Fibroblast of skin of right biceps (primary cell): ENCODE measurements around the gene NPTN.

Experiments used
- DNase-seq: peaks from one replicate; pipeline ENCODE4 v3.0.0-alpha.2; 2013

The NPTN gene

GRCh38 chr15:73631915-73632669, 1.1 kb downstream of the NPTN start:
- DNase-seq, result peak; percentile 75

GRCh38 chr15:73630921-73631362, 2.2 kb downstream of the NPTN start:
- no peak for DNase-seq

DNA sequence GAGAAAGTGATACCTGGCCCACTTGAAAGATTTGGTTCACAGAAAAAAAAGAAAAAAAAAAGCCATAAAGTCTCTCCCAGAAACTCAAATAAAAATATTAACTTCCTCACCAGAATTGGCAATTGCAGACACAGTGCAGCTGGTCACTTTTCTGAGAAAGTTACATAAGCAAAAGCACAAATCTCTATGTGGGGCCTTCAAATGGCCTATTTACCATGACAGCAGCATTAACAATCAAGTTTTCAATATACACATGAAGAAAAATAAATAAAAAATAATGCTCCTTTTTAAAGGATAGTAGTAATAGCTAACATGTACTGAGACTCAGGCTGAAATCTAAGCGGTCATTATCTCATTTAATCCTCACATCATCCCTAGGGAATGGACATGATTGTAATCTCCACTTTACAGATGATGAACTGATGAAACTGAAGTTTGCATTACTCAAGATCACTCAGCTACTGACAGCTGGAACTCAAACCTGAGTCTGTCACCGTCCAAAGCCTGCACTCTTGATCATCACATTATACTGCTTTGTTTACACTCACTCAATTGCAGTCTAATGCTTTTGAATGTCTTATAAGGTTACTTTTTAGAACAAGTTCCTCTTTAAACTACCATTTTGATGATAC, 3.3 kb downstream of the NPTN start:
- DNase-seq, result no peak

DNA sequence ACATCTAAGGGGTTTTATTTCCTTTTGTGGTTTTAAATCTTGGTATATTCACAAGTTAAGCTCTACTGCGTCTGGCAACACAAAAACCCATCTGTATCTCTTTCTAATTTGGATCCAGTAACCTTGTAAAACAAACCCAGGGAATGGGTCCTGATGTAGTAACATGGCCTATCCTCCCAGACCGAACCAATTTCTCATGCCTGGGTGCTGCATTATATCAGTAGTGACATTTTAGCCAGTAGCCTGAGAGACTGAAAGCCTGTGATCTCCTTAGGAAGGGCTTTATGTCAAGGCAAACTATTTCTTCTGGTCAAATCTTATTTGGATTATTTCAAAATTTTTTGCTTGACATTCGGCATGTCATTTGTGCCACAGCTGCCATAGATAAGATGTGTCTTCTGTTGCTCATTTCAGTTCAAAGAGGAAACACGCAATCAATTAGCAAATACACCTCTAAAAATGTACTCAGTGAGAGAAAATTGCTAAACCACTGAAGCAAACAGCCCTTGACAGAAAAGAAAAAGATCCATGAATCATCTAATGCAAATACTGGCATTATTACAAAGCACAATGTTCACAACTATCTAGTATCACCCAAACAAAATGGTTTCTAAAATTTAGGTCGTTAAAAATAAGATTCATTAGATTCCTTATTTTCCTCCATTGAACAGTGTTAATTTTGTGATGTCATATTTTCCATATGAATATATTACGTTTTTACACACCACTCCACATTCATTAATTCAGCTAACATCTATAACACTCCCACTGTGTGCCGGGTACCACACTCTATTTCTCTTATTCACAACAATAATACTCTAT, 4.0 kb downstream of the NPTN start:
- DNase-seq, result no peak

DNA sequence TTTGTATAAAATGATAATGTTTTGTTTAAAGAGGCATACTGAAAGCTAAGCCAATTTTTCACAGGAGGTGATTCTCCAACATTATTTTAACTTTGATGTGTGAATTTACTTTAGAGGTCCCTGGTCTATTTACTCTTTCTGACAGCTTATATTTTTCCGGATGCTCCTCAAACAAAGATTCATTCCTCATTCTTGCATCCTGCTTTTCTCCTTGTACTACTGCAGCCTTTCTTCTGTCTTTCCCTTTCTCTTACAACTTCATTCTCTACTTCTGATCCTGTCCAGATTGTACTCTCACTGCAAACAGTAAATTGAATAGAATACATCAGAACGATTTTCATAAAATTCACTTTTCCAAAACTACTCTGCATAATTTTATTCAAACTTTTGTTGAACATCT, 5.1 kb downstream of the NPTN start:
- DNase-seq, result no peak

GRCh38 chr15:73626072-73626471, 7.1 kb downstream of the NPTN start:
- no peak for DNase-seq

- DNase-seq, result no peak
Observed at GRCh38 chr15:73624530-73624929, 8.7 kb downstream of the NPTN start.

GRCh38 chr15:73621286-73621826, 11.8 kb downstream of the NPTN start:
- DNase-seq, result no peak

- DNase-seq, result no peak
Observed at GRCh38 chr15:73620078-73620477, 13.1 kb downstream of the NPTN start.

DNA sequence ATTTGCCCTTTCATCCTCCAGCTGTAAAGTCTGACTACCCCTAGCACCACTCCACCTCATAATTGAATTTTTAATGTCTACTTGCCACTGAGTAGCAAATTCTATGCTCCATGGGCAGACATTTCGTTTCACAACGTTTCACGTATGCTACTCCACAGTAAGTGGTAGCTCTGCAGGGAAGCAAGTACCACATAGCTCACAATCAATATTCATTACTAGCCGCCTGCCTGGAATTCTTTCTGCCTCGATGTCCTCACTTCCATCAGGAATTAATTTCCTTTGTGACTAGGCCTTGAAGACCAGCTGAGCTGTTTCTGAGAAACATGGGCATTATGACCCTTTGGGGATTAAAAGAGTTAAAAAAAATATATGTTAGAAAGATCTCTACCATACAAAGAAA, 15.3 kb downstream of the NPTN start:
- DNase-seq, result no peak

DNA sequence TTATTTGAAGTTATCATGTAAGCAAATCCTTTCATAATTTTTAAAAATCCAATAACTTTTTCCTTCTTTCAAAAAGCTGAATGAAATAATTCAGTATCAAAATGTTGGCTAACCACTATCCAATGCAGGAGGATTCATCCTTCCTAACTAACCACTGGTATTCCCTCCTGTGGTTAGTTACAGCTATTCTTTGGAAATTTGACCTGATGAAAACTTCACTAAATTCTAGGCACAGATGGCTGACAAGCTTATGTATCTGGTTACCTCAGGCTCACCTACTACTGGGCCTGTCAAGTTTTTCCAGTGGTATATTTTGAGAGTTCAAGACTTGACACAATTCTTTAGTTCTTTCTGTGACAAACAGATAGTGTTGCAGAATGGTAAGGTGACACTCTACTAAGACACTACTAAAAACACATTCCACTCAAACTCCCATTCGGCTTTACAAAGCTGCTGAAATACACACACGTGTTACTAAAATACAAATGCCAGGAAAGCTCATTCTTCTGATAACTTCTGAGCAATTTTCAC, 15.8 kb downstream of the NPTN start:
- DNase-seq, result peak; percentile 49

GRCh38 chr15:73608941-73609340, 24.2 kb downstream of the NPTN start:
- peak; percentile 87 for DNase-seq

DNA sequence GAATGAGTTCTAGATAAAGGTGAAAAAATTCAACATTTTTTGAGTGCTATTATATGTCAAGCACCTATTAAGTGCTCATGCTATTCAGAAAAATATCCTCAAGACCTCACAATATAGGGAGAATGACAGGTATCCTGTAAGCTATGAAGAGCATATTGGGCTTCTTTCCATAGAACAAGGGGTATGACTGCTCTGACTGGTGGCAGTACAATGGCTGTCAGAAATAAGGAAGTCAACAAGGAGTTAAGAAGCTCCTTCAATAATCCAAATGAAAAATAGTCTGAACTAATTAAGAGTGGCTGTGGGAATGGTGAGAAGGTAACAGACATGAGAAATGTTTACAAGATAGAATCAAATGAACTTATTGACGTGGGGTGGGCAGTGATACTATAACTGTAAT, 24.7 kb downstream of the NPTN start:
- DNase-seq, result no peak

DNA sequence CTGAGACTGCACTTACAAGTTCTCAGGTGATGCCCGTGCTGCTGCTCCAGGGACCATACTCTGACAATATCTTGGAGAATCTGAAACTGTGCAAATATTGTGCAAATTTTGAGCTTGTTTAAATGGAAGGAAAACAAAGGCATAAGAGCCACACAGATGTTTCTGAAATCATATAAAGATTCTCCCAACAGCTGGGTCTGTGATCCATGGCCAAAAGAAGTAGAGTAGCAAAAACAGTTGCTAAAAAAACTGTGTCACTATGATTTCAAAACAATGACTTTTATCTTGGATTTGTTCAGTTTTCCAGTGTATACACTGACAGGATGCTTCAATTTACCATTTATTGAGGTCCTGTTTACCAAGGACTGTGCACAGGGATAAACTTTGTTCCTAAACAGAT, 25.3 kb downstream of the NPTN start:
- DNase-seq, result no peak

DNA sequence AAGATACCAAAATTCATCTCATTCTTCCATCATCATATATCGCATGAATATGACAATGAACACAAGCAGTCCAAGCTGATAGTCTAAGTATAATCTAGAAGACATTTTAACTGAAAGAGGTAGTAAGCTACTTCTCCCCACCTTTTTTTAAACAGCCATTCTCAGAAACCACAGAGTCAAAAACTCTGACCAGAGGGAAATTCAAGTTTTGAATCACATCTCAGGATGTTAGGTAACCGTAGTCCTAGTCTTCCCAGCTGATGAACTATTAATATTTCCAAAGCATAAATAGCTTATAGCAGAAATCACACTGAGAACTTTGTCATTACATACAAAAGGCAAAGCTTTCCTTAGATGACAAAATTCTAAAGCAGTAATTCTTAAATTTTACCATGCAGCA, 25.8 kb downstream of the NPTN start:
- no peak for DNase-seq

DNA sequence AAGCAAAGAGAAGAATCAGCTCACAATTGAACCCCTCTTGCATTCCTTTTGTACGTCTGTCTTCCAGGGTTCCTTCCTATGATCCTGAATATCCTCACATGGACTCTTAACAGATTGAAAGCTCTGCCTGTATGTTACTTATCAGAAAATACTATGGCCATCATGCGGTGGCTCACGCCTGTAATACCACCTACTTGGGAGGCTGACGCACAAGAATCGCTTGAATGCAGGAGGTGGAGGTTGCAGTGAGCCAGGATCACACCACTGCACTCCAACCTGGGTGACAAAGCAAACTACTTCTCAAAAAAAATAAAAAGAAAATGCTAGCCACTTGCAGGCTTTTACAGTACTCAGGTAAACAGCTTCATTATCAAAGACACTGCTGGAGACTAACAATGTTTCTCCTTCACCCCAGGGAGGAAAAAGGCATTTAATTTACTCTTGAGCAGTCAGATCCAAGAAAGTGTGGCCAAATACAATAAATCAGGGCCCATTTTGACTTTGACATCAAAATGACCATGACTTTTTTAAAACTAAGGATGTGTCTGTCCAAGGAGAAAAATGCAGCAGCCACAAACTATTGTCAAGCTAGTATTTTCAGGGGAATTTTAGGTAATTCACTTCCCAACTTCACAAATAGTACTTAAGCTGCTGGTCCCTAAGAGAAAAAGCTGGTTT, 27.3 kb downstream of the NPTN start:
- no peak for DNase-seq

DNA sequence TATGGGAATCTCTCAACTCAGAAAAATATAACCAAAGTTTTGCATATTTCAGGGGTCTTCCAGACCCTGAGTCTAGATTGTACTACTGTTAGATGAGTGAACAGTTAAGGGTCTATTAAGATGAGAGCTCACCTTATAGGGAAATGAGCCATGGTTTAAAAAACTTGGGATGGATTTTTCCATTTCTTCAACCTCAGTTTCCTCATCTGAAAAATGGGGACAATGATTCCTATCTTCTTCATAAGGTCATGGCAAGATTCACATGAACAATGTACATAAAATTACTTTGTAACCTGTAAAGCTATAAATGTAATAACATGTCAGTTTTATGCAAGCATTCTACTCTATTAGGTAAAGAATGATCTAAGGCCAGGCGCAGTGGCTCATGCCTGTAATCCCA, 28.7 kb downstream of the NPTN start:
- no peak for DNase-seq

DNA sequence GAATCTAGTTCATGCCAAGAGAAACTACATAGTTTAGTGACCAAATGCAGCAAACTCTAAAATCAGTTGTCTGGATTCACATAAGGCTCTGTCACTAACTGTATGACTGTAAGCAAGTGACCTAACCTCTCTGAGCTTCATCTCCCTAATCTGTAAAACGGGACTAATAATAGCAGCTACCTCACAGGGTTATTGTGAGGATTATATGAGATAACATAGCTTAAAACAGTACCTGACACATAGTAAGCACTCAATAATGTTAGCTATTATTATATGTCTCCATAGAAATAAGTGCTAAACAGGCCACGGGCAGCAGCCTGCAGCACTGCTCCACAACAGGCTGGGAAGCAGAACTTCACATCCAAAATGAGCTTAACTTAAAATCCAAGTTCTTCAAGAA, 30.2 kb downstream of the NPTN start:
- DNase-seq, result no peak

GRCh38 chr15:73602446-73602843, 30.7 kb downstream of the NPTN start:
- DNase-seq, result no peak

GRCh38 chr15:73601451-73602445, 31.4 kb downstream of the NPTN start:
- DNase-seq, result peak; percentile 67
